Measurements from ENCODE around the gene EFCAB6. TPM values are rescaled to one million over a fixed set of nuclear protein-coding genes. Genes with fewer than 3 reads are reported as not detected.

EFCAB6 gene
- total and polyA plus RNA-seq, 3 donors from 2014 or later = 41.3 to 108 (median 81.5) TPM

GRCh38 chr22:43639228-43639948 is 172.7 kb downstream of the EFCAB6 start:
- intact Hi-C loops (cut with DNase I; ENCODE audit: low total_unique reads) = no loop called here
- Histone ChIP-seq H3K9me3 (no peaks in the 10 kb centered on the region), H3K36me3 (ENCODE audit: low read depth, missing control alignments) (no peaks in the 10 kb centered on the region), H3K4me1 (no peaks in the 10 kb centered on the region), H3K27ac (no peak overlapping the region), H3K4me3 (no peak overlapping the region), H3K27me3 (no peaks in the 10 kb centered on the region)
- WGBS, 2 donors = 92 to 96% methylated on average over 3 of the region's 3 CpGs
- no peak for DNase-seq
- TF ChIP-seq CTCF (IDR thresholded peaks at IDR 0.05) = no peak

- no peaks in the 10 kb centered on the region for H3K4me1 ChIP-seq
- WGBS, 2 donors = 90% methylated on average over 27 to 28 of the region's 28 CpGs
- no peak overlapping the region for H3K4me3 ChIP-seq
- H3K27ac ChIP-seq = no peak overlapping the region
- H3K36me3 ChIP-seq (ENCODE audit: low read depth, missing control alignments) = no peaks in the 10 kb centered on the region
- TF ChIP-seq CTCF (IDR thresholded peaks at IDR 0.05) = no peak
- no peak for TF ChIP-seq POLR2A (IDR thresholded peaks at IDR 0.05)
- DNase-seq = no peak
- H3K9me3 ChIP-seq = no peaks in the 10 kb centered on the region
- intact Hi-C loops (cut with DNase I; ENCODE audit: low total_unique reads) = no loop called here
- no peaks in the 10 kb centered on the region for H3K27me3 ChIP-seq
These were observed 174.5 kb downstream of the EFCAB6 start for GRCh38 chr22:43637275-43638260.

GRCh38 chr22:43636086-43636485 is 176.0 kb downstream of the EFCAB6 start:
- H3K27me3 ChIP-seq = no peaks in the 10 kb centered on the region
- H3K27ac ChIP-seq = no peak overlapping the region
- H3K4me3 ChIP-seq = no peak overlapping the region
- 96 to 97% methylated on average over 12 to 13 of the region's 13 CpGs for WGBS, 2 donors
- intact Hi-C loops (cut with DNase I; ENCODE audit: low total_unique reads) = no loop called here
- H3K9me3 ChIP-seq = no peaks in the 10 kb centered on the region
- TF ChIP-seq CTCF (IDR thresholded peaks at IDR 0.05) (no peak), POLR2A (IDR thresholded peaks at IDR 0.05) (no peak)
- no peak for DNase-seq
- no peaks in the 10 kb centered on the region for H3K36me3 ChIP-seq (ENCODE audit: low read depth, missing control alignments)
- no peaks in the 10 kb centered on the region for H3K4me1 ChIP-seq

GRCh38 chr22:43635101-43635500 is 177.0 kb downstream of the EFCAB6 start:
- 91 to 92% methylated on average over 9 of the region's 9 CpGs for WGBS, 2 donors
- TF ChIP-seq POLR2A (IDR thresholded peaks at IDR 0.05) = no peak
- no peak for TF ChIP-seq CTCF (IDR thresholded peaks at IDR 0.05)
- Histone ChIP-seq H3K27ac (no peak overlapping the region), H3K27me3 (no peaks in the 10 kb centered on the region), H3K9me3 (no peaks in the 10 kb centered on the region), H3K4me3 (no peak overlapping the region), H3K36me3 (ENCODE audit: low read depth, missing control alignments) (no peaks in the 10 kb centered on the region), H3K4me1 (no peaks in the 10 kb centered on the region)
- DNase-seq = no peak
- intact Hi-C loops (cut with DNase I; ENCODE audit: low total_unique reads) = no loop called here
